Cardiac fibroblast (primary cell): ENCODE measurements around the gene PSPN.

ENCODE experiments used
- DNase-seq, 2 donors: peaks; one replicate each; pipeline versions ENCODE4 v3.0.0 to v3.0.0-alpha.2; 2010; ENCODE audit warnings: low read depth in 2 of 2
- H3K4me3 ChIP-seq, 2 donors: replicated peaks in 1 of 2; 1 replicate in 1 of 2; 2 replicates in 1 of 2; pipeline ENCODE4 v1.5.1; 2011; ENCODE audit warnings: low read depth in 2 of 2, low read length in 2 of 2, mild to moderate bottlenecking in 2 of 2, moderate library complexity in 1 of 2
- CTCF ChIP-seq: IDR thresholded peaks from one replicate; pipeline ENCODE4 v1.5.1; 2011; ENCODE audit warnings: low read depth, mild to moderate bottlenecking, low read length, inconsistent platforms

Gene PSPN

GRCh38 chr19:6325614-6326013, 50.1 kb downstream of the PSPN start:
- no peak overlapping the region for H3K4me3 ChIP-seq
- no peak for DNase-seq
- no peak for TF ChIP-seq CTCF
